ENCODE results near the gene RAD54L. TPM values are rescaled to one million over a fixed set of nuclear protein-coding genes. Genes with fewer than 3 reads are reported as not detected.
"Not testable (repeated sequence)": the region's sequence is repeated elsewhere in the genome, so short reads cannot be mapped to it uniquely, and the experiment has no call there.

RAD54L gene
- total RNA-seq, 1 donor from 2014 or later = 22.9 TPM

DNA sequence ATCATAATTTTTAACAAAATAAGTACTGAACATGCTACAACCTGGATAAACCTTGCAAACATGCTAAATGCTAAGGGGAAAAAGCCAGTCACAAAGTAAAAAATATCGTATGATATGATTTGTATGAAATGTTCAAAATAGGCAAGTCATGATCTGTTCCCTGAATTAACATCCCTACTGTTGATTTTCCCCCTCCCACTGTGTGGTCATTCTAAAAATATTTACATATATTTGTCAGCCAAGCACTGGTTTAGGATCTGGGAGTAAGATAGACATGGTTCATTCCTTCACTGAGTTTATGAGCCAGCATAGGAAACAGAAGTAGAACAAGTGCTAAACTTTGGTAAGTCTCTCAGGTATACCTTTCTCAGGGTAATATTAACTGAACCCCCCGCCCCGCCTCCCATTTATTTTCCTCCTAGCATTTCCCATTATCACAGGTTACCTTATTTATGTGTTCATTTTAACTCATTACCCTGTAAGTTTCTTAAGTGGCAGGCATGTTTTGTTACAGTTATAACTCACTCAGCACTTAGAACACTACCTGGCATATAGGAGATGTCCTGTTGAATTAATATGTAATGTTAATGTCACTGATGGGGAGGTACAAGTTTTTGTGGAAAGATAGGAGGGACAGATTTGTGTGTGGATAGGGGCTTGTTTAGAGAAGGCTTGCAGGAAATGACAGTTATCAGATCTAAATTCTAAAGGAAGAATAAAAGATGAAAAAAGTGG is 68.3 kb downstream of the RAD54L start:
- DNase-seq (ENCODE audit: extremely low spot score, unreplicated experiment) = no peak
- Mint-ChIP-seq H3K27me3 (no peaks in the 10 kb centered on the region), H3K4me3 (no peak overlapping the region), H3K9me3 (no peaks in the 10 kb centered on the region), H3K27ac (no peak overlapping the region), H3K4me1 (ENCODE audit: unreplicated experiment) (peaks cover 10% of the 10 kb centered on the region), H3K36me3 (peaks cover 20% of the 10 kb centered on the region)
- TF ChIP-seq, protein P1, sequence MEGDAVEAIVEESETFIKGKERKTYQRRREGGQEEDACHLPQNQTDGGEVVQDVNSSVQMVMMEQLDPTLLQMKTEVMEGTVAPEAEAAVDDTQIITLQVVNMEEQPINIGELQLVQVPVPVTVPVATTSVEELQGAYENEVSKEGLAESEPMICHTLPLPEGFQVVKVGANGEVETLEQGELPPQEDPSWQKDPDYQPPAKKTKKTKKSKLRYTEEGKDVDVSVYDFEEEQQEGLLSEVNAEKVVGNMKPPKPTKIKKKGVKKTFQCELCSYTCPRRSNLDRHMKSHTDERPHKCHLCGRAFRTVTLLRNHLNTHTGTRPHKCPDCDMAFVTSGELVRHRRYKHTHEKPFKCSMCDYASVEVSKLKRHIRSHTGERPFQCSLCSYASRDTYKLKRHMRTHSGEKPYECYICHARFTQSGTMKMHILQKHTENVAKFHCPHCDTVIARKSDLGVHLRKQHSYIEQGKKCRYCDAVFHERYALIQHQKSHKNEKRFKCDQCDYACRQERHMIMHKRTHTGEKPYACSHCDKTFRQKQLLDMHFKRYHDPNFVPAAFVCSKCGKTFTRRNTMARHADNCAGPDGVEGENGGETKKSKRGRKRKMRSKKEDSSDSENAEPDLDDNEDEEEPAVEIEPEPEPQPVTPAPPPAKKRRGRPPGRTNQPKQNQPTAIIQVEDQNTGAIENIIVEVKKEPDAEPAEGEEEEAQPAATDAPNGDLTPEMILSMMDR (conservative IDR thresholded peaks at IDR 0.05) = no peak

DNA sequence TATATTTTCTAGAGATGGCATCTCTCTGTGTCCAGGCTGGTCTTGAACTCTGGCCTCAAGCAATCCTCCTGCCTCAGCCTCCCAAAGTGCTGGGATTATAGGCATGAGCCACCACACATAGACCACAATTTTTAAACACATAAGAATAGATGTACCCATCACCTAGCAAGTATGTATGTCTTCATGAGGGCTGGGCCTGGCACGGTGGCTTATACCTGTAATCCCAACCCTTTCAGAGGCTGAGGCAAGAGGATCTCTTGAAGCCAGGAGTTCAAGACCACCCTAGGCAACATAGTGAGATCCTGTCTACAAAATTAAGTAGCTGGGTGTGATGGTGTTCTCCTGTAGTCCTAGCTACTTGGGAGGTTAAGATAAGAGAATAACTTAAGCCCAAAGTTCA is 69.8 kb downstream of the RAD54L start:
- Mint-ChIP-seq H3K27me3 (no peaks in the 10 kb centered on the region), H3K27ac (no peak overlapping the region), H3K9me3 (no peaks in the 10 kb centered on the region), H3K4me1 (ENCODE audit: unreplicated experiment) (peaks cover 14% of the 10 kb centered on the region), H3K36me3 (peaks cover 17% of the 10 kb centered on the region), H3K4me3 (no peak overlapping the region)
- TF ChIP-seq, protein P1 (conservative IDR thresholded peaks at IDR 0.05) = no peak
- DNase-seq (ENCODE audit: extremely low spot score, unreplicated experiment) = no peak

DNA sequence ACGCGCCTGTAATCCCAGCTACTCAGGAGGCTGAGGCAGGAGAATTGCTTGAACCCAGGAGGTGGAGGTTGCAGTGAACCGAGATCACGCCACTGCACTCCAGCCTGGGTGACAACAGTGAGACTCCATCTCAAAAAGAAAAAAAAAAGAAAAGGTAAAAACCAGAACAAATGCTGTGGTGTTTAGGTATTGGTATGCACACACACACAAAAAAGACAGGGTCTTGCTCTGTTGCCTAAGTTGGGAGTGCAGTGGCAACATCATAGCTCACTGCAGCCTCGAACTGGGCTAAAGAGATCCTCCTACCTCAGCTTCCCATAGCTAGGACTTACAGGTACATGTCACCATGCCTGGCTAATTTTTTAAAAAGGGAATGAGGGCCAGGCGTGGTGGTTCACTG is 71.7 kb downstream of the RAD54L start:
- H3K4me3 Mint-ChIP-seq; H3K27me3 Mint-ChIP-seq; H3K9me3 Mint-ChIP-seq; H3K27ac Mint-ChIP-seq; DNase-seq (ENCODE audit: extremely low spot score, unreplicated experiment): not testable (repeated sequence)
- peaks cover 12% of the 10 kb centered on the region for H3K36me3 Mint-ChIP-seq
- H3K4me1 Mint-ChIP-seq (ENCODE audit: unreplicated experiment) = peaks cover 14% of the 10 kb centered on the region

DNA sequence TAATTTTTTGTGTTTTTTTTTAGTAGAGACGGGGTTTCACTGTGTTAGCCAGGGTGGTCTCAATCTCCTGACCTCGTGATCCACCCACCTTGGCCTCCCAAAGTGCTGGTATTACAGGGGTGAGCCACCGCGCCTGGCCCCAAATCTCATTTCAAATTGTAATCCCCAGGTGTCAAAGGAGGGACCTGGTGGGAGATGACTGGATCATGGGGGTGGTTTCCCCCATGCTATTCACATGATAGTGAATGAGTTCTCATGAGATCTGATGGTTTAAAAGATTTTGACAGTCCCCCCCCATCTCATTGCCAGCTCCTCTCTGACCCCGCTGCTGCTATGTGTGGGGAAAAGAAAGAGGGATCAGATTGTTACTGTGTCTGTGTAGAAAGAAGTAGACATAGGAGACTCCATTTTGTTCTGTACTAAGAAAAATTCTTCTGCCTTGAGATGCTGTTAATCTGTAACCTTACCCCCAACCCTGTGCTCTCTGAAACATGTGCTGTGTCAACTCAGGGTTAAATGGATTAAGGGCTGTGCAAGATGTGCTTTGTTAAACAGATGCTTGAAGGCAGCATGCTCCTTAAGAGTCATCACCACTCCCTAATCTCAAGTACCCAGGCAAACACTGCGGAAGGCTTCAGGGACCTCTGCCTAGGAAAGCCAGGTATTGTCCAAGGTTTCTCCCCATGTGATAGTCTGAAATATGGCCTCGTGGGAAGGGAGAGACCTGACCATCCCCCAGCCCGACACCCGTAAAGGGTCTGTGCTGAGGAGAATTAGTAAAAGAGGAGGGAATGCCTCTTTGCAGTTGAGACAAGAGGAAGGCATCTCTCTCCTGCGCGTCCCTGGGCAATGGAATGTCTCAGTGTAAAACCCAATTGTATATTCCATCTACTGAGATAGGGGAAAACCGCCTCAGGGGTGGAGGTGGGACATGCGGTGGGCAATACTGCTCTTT is 72.7 kb downstream of the RAD54L start:
- H3K36me3 Mint-ChIP-seq; H3K9me3 Mint-ChIP-seq; H3K27me3 Mint-ChIP-seq; DNase-seq (ENCODE audit: extremely low spot score, unreplicated experiment): not testable (repeated sequence)
- peak overlapping the region; percentile 79 for H3K27ac Mint-ChIP-seq
- H3K4me3 Mint-ChIP-seq = peak overlapping the region; percentile 36
- H3K4me1 Mint-ChIP-seq (ENCODE audit: unreplicated experiment) = peaks cover 14% of the 10 kb centered on the region

DNA sequence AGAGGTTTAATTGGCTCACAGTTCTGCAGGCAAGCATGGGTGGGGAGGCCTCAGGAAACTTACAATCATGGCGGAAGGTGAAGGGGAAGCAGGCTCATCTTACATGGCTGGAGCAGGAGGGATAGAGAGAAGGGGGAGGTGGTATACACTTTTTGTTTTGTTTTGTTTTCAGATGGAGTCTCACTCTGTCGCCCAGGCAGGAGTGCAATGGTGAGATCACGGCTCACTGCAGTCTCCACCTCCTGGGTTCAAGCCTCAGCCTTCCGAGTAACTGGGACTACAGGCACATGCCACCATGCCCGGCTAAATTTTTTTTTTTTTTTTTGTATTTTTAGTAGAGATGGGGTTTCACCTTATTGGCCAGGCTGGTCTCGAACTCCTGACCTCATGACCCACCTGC is 74.6 kb downstream of the RAD54L start:
- H3K27me3 Mint-ChIP-seq; DNase-seq (ENCODE audit: extremely low spot score, unreplicated experiment); H3K4me3 Mint-ChIP-seq; H3K27ac Mint-ChIP-seq; H3K9me3 Mint-ChIP-seq; H3K36me3 Mint-ChIP-seq: not testable (repeated sequence)
- H3K4me1 Mint-ChIP-seq (ENCODE audit: unreplicated experiment) = peaks cover 14% of the 10 kb centered on the region

DNA sequence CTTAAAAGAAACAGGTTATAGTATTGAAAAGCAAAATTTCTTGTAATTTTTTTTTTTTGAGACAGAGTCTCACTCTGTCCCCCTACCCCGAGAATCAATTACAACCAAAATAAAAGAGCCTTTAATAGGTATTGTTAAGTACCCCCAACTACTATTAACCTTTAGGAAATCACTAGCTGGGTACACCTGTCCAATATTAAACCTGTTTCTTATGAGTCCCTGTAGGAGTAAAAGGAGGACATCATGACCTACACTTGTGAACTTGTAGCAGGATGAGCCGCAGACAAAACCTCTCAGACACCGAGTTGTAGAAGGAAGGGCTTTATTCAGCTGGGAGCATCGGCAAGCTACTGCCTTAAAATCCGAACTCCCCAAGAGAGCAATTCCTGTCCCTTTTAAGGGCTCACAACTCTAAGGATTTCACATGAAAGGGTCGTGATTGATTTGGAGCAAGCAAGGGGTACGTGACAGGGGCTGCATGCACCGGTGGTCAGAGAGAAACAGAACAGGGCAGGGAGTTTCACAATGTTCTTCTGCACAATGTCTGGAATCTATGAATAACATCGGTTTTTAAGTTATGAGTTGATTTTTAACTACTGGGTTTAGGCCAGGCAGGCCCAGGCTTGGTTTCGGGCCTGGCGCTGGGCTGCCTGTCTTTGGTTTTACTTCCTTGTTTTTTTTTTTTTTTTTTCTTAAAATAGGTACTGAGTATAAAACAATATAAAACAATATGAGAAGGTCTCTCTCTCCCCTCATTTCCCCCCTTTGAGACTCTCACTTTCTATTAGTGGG is 77.9 kb downstream of the RAD54L start:
- H3K4me1 Mint-ChIP-seq (ENCODE audit: unreplicated experiment); H3K27ac Mint-ChIP-seq; H3K27me3 Mint-ChIP-seq; DNase-seq (ENCODE audit: extremely low spot score, unreplicated experiment); H3K4me3 Mint-ChIP-seq; H3K9me3 Mint-ChIP-seq; H3K36me3 Mint-ChIP-seq: not testable (repeated sequence)

Other genes starting within 250 kb of the RAD54L start
- gene PIK3R3, start 115.1 kb upstream of the RAD54L start, total RNA-seq (ENCODE audit: low replicate concordance) = 14.0 and 47.5 TPM in 2 replicates
- 22.2 and 27.6 TPM in 2 replicates for gene TSPAN1, start 72.7 kb upstream of the RAD54L start, total RNA-seq (ENCODE audit: low replicate concordance)
- gene P3R3URF, start 71.3 kb upstream of the RAD54L start, total RNA-seq (ENCODE audit: low replicate concordance) = not detected in 2 replicates
- 50.7 and 74.0 TPM in 2 replicates for gene POMGNT1, start 49.3 kb upstream of the RAD54L start, total RNA-seq (ENCODE audit: low replicate concordance)
- gene LURAP1, start 44.4 kb upstream of the RAD54L start, total RNA-seq (ENCODE audit: low replicate concordance) = 0.48 and 2.8 TPM in 2 replicates
- 85.6 and 89.9 TPM in 2 replicates for gene LRRC41, start 55.9 kb downstream of the RAD54L start, total RNA-seq (ENCODE audit: low replicate concordance)
- 335 and 403 TPM in 2 replicates for gene UQCRH, start 55.9 kb downstream of the RAD54L start, total RNA-seq (ENCODE audit: low replicate concordance)
- gene NSUN4, start 93.0 kb downstream of the RAD54L start, total RNA-seq (ENCODE audit: low replicate concordance) = 22.4 and 26.6 TPM in 2 replicates
- 30.8 and 32.0 TPM in 2 replicates for gene FAAH, start 146.6 kb downstream of the RAD54L start, total RNA-seq (ENCODE audit: low replicate concordance)
- gene DMBX1, start 242.1 kb downstream of the RAD54L start, total RNA-seq (ENCODE audit: low replicate concordance) = 0.10 TPM in 1 of 2 replicates, not detected in the other

Data from type B pancreatic cell (in vitro differentiated cells).